ENCODE measurements around the gene C16orf87. TPM values are rescaled to one million over a fixed set of nuclear protein-coding genes. Genes with fewer than 3 reads are reported as not detected.
A peak's percentile ranks its signal among the peaks of the same experiment; 100 is the strongest.

Gene C16orf87
- total RNA-seq, 1 donor from 2014 or later: 11.0 TPM

GRCh38 chr16:46746821-46747776 lies 83.9 kb downstream of the C16orf87 start:
- Histone ChIP-seq H3K27me3 (ENCODE audit: control insufficient read depth in 3 of 3, insufficient read depth in 3 of 3, low read length in 3 of 3) (no peaks in the 10 kb centered on the region), H3K4me1 (ENCODE audit: control insufficient read depth in 3 of 3, insufficient read depth in 3 of 3, low read length in 3 of 3) (peaks cover 24 to 57% (median 43%) of the 10 kb centered on the region in 3 donors), H3K27ac (ENCODE audit: low read depth, low read length) (peak overlapping the region; percentile 91), H3K9me3 (ENCODE audit: control insufficient read depth in 3 of 3, low read length in 3 of 3) (no peaks in the 10 kb centered on the region), H3K9ac (ENCODE audit: low read depth in 1 of 3, low read length in 3 of 3) (peak overlapping the region; percentile 61 to 76 (median 76)), H3K4me3 (ENCODE audit: low read length in 3 of 3) (peak overlapping the region in 2 of 3 donors; percentile 37 to 52), H3K36me3 (ENCODE audit: control insufficient read depth in 3 of 3, insufficient read depth in 3 of 3, low read length in 3 of 3) (no peaks in the 10 kb centered on the region)

Small RNA genes lying within 50 kb of the gene (small RNA-seq; reads per million reads assigned to genes)
- not detected for gene AC007225.2

Other genes with a start within 250 kb of the C16orf87 start
- gene SHCBP1, start 209.8 kb downstream of the C16orf87 start, total RNA-seq: 8.9 TPM
- gene VPS35, start 142.0 kb downstream of the C16orf87 start, total RNA-seq: 107 TPM
- 3.1 TPM for gene ORC6, start 141.5 kb downstream of the C16orf87 start, total RNA-seq
- gene MYLK3, start 82.8 kb downstream of the C16orf87 start, total RNA-seq: 13.6 TPM
- 15.7 TPM for gene GPT2, start 53.2 kb upstream of the C16orf87 start, total RNA-seq
- gene DNAJA2, start 142.5 kb upstream of the C16orf87 start, total RNA-seq: 44.9 TPM